Measurements from ENCODE around the gene ZP1. TPM values are rescaled to one million over a fixed set of nuclear protein-coding genes. Genes with fewer than 3 reads are reported as not detected.
"Not testable (repeated sequence)": the region's sequence is repeated elsewhere in the genome, so short reads cannot be mapped to it uniquely, and the experiment has no call there.

The ZP1 gene
- total RNA-seq, 2 experiments from 2014 or later: 0.34 TPM; not detected in 1

- CTCF ChIA-PET: interaction anchor here (2.3 kb wide), 1 partner anchor 10 kb away, joined by 9 read pairs; no protein-coding TSS in a partner anchor
- ATAC-seq (no peak), DNase-seq (no peak)
- H3K9me3 Mint-ChIP-seq (ENCODE audit: insufficient read depth): no peaks in the 10 kb centered on the region
- H3K4me1 Mint-ChIP-seq (ENCODE audit: low read depth): peaks cover 54% of the 10 kb centered on the region
- peaks cover 11% of the 10 kb centered on the region for H3K36me3 Mint-ChIP-seq (ENCODE audit: low read depth)
- peaks cover 7% of the 10 kb centered on the region for H3K27me3 Mint-ChIP-seq (ENCODE audit: low read depth)
- POLR2A ChIA-PET: no interaction called here
- H3K27ac Mint-ChIP-seq: no peak overlapping the region
- H3K4me3 Mint-ChIP-seq: no peak overlapping the region
Measured at GRCh38 chr11:60908803-60909202, 41.5 kb downstream of the ZP1 start.

GRCh38 chr11:60909680-60910280 is 42.4 kb downstream of the ZP1 start:
- H3K27me3 Mint-ChIP-seq (ENCODE audit: low read depth); CTCF ChIA-PET; POLR2A ChIA-PET; H3K4me3 Mint-ChIP-seq; ATAC-seq; H3K27ac Mint-ChIP-seq; H3K36me3 Mint-ChIP-seq (ENCODE audit: low read depth); DNase-seq; H3K9me3 Mint-ChIP-seq (ENCODE audit: insufficient read depth): not testable (repeated sequence)
- peaks cover 46% of the 10 kb centered on the region for H3K4me1 Mint-ChIP-seq (ENCODE audit: low read depth)

- Mint-ChIP-seq H3K4me3 (no peak overlapping the region), H3K27me3 (ENCODE audit: low read depth) (peaks cover 7% of the 10 kb centered on the region), H3K4me1 (ENCODE audit: low read depth) (peaks cover 43% of the 10 kb centered on the region), H3K27ac (no peak overlapping the region), H3K9me3 (ENCODE audit: insufficient read depth) (no peaks in the 10 kb centered on the region), H3K36me3 (ENCODE audit: low read depth) (peaks cover 3% of the 10 kb centered on the region)
- DNase-seq (no peak), ATAC-seq (no peak)
- CTCF ChIA-PET: no interaction called here
- POLR2A ChIA-PET: no interaction called here
Measured at GRCh38 chr11:60910281-60910687, 42.9 kb downstream of the ZP1 start.

- Mint-ChIP-seq H3K36me3 (ENCODE audit: low read depth) (peaks cover 2% of the 10 kb centered on the region), H3K27me3 (ENCODE audit: low read depth) (peaks cover 7% of the 10 kb centered on the region), H3K4me1 (ENCODE audit: low read depth) (peaks cover 45% of the 10 kb centered on the region), H3K4me3 (no peak overlapping the region), H3K9me3 (ENCODE audit: insufficient read depth) (no peaks in the 10 kb centered on the region), H3K27ac (no peak overlapping the region)
- ATAC-seq (no peak), DNase-seq (no peak)
- ChIA-PET CTCF (interaction anchor here (3.4 kb wide), 1 partner anchor 12 kb away, joined by 27 read pairs; no protein-coding TSS in a partner anchor), POLR2A (no interaction called here)
Measured at GRCh38 chr11:60910711-60911380, 43.5 kb downstream of the ZP1 start.

GRCh38 chr11:60912223-60912850 is 45.0 kb downstream of the ZP1 start:
- POLR2A ChIA-PET: interaction anchor here (0.6 to 0.8 kb wide), 6 partner anchors 43 to 277 kb away, joined by 3 to 4 read pairs (median 3); partner anchors contain the start of gene CD6
- DNase-seq: no peak
- Mint-ChIP-seq H3K36me3 (ENCODE audit: low read depth) (peaks cover 14% of the 10 kb centered on the region), H3K4me3 (peak overlapping the region; percentile 1), H3K27ac (peak overlapping the region; percentile 77), H3K9me3 (ENCODE audit: insufficient read depth) (no peaks in the 10 kb centered on the region), H3K27me3 (ENCODE audit: low read depth) (peaks cover 7% of the 10 kb centered on the region), H3K4me1 (ENCODE audit: low read depth) (peaks cover 50% of the 10 kb centered on the region)
- CTCF ChIA-PET: interaction anchor here (0.8 to 4.7 kb wide), 9 partner anchors 9 to 217 kb away, joined by 3 to 31 read pairs (median 4); no protein-coding TSS in a partner anchor
- ATAC-seq: no peak

GRCh38 chr11:60912851-60913528 is 45.6 kb downstream of the ZP1 start:
- DNase-seq: no peak
- POLR2A ChIA-PET: interaction anchor here (0.8 to 3.1 kb wide), 6 partner anchors 7 to 1752 kb away, joined by 3 to 23 read pairs (median 4); partner anchors contain the start of genes C11orf98, CD5, CSKMT and PRPF19
- Mint-ChIP-seq H3K27me3 (ENCODE audit: low read depth) (peaks cover 7% of the 10 kb centered on the region), H3K36me3 (ENCODE audit: low read depth) (peaks cover 16% of the 10 kb centered on the region), H3K27ac (peak overlapping the region; percentile 96), H3K4me3 (peak overlapping the region; percentile 93), H3K4me1 (ENCODE audit: low read depth) (peaks cover 47% of the 10 kb centered on the region), H3K9me3 (ENCODE audit: insufficient read depth) (no peaks in the 10 kb centered on the region)
- CTCF ChIA-PET: interaction anchor here (1.0 to 4.7 kb wide), 10 partner anchors 9 to 382 kb away, joined by 3 to 31 read pairs (median 6); partner anchors contain the start of gene VWCE
- no peak for ATAC-seq

GRCh38 chr11:60913793-60914632 is 46.7 kb downstream of the ZP1 start, which contains the start of gene TMEM109:
Gene TMEM109 (plus strand): TSS chr11:60914158. CDS start chr11:60919694, 5,536 bp downstream.
- ChIA-PET POLR2A (interaction anchor here (0.6 to 3.1 kb wide), 8 partner anchors 8 to 1751 kb away, joined by 3 to 23 read pairs (median 4); partner anchors contain the start of genes C11orf98, CD5, CSKMT and PRPF19), CTCF (interaction anchor here (0.7 to 4.7 kb wide), 16 partner anchors 10 to 381 kb away, joined by 3 to 31 read pairs (median 7); partner anchors contain the start of genes TMEM132A and VWCE)
- Mint-ChIP-seq H3K27me3 (ENCODE audit: low read depth) (peaks cover 2% of the 10 kb centered on the region), H3K4me3 (peak within 1 kb of the TSS; percentile 93), H3K9me3 (ENCODE audit: insufficient read depth) (no peaks in the 10 kb centered on the region), H3K36me3 (ENCODE audit: low read depth) (peaks cover 22% of the 10 kb centered on the region), H3K27ac (peak within 1 kb of the TSS; percentile 96), H3K4me1 (ENCODE audit: low read depth) (peaks cover 49% of the 10 kb centered on the region)
- ATAC-seq (peak; percentile 77), DNase-seq (peak; percentile 92)

- H3K27ac Mint-ChIP-seq: peak overlapping the region; percentile 93
- peak; percentile 49 for DNase-seq
- ChIA-PET POLR2A (interaction anchor here (0.7 to 3.1 kb wide), 10 partner anchors 9 to 200 kb away, joined by 3 to 23 read pairs (median 4); partner anchors contain the start of genes PRPF19 and TMEM132A), CTCF (interaction anchor here (0.7 to 4.7 kb wide), 35 partner anchors 9 to 422 kb away, joined by 3 to 31 read pairs (median 5); partner anchors contain the start of genes PRPF19, TMEM132A and VWCE)
- peak; percentile 37 for ATAC-seq
- peak overlapping the region; percentile 93 for H3K4me3 Mint-ChIP-seq
- H3K36me3 Mint-ChIP-seq (ENCODE audit: low read depth): peaks cover 22% of the 10 kb centered on the region
- no peaks in the 10 kb centered on the region for H3K27me3 Mint-ChIP-seq (ENCODE audit: low read depth)
- H3K9me3 Mint-ChIP-seq (ENCODE audit: insufficient read depth): no peaks in the 10 kb centered on the region
- peaks cover 49% of the 10 kb centered on the region for H3K4me1 Mint-ChIP-seq (ENCODE audit: low read depth)
Measured at GRCh38 chr11:60914633-60915247, 47.4 kb downstream of the ZP1 start.

- H3K4me1 Mint-ChIP-seq (ENCODE audit: low read depth): peaks cover 49% of the 10 kb centered on the region
Measured at GRCh38 chr11:60915248-60915914, 48.0 kb downstream of the ZP1 start.

More at GRCh38 chr11:60915248-60915914, 48.0 kb downstream of the ZP1 start:
- ChIA-PET CTCF (interaction anchor here (0.7 to 4.7 kb wide), 39 partner anchors 8 to 421 kb away, joined by 3 to 31 read pairs (median 5); partner anchors contain the start of genes PRPF19 and TMEM132A), POLR2A (interaction anchor here (0.7 to 3.1 kb wide), 14 partner anchors 8 to 216 kb away, joined by 3 to 23 read pairs (median 4); partner anchors contain the start of genes PRPF19 and TMEM132A)
- Mint-ChIP-seq H3K4me3 (peak overlapping the region; percentile 93), H3K27me3 (ENCODE audit: low read depth) (no peaks in the 10 kb centered on the region), H3K9me3 (ENCODE audit: insufficient read depth) (no peaks in the 10 kb centered on the region), H3K36me3 (ENCODE audit: low read depth) (peaks cover 27% of the 10 kb centered on the region), H3K27ac (peak overlapping the region; percentile 93)
- ATAC-seq (peak; percentile 62), DNase-seq (peak; percentile 89)
